ENCODE data around the gene THSD7A.

GRCh38 chr7:11743016-11743415, 89.0 kb downstream of the THSD7A start:
- TF ChIP-seq CTCF (IDR thresholded peaks at IDR 0.05) = no peak
- TF ChIP-seq TCF7 (CRISPR knock-in tag; IDR thresholded peaks at IDR 0.05; ENCODE audit: low read depth) = no peak
- no peak for TF ChIP-seq CREB1 (CRISPR knock-in tag; IDR thresholded peaks at IDR 0.05)
- TF ChIP-seq MYBL2 (CRISPR knock-in tag; IDR thresholded peaks at IDR 0.05) = no peak
- no peak for TF ChIP-seq MAX (CRISPR knock-in tag; IDR thresholded peaks at IDR 0.05)
- TF ChIP-seq ZMAT4 (CRISPR knock-in tag; IDR thresholded peaks at IDR 0.05) = no peak
- no peak for TF ChIP-seq FOXJ3 (CRISPR knock-in tag; IDR thresholded peaks at IDR 0.05; ENCODE audit: borderline replicate concordance)
- no peak for TF ChIP-seq ZNF512 (CRISPR knock-in tag; IDR thresholded peaks at IDR 0.05; ENCODE audit: borderline replicate concordance)
- TF ChIP-seq ATF1 (CRISPR knock-in tag; IDR thresholded peaks at IDR 0.05) = no peak
- TF ChIP-seq JUN (CRISPR knock-in tag; IDR thresholded peaks at IDR 0.05) = no peak
- TF ChIP-seq GABPB1 (CRISPR knock-in tag; IDR thresholded peaks at IDR 0.05) = no peak
- TF ChIP-seq ZNF281 (CRISPR knock-in tag; IDR thresholded peaks at IDR 0.05) = no peak
- TF ChIP-seq USF1 (CRISPR knock-in tag; IDR thresholded peaks at IDR 0.05) = no peak
- TF ChIP-seq E2F1 (CRISPR knock-in tag; IDR thresholded peaks at IDR 0.05) = no peak
